HepG2 (cell line): Measurements from ENCODE around the gene IGFLR1. TPM values are rescaled to one million over a fixed set of nuclear protein-coding genes. Genes with fewer than 3 reads are reported as not detected.

ENCODE experiments used
- AHR ChIP-seq: IDR thresholded peaks from 2 replicates; pipeline ENCODE4 v1.6.1; 2018; ENCODE audit warnings: missing genetic modification reagents, missing compliant biosample characterization
- BRCA1 ChIP-seq: sonication (generic); formaldehyde crosslinking; IDR thresholded peaks from 2 replicates; pipeline ENCODE4 v1.4.0; 2020; ENCODE audit warnings: missing genetic modification reagents
- FOXJ3 ChIP-seq: sonication (generic); formaldehyde crosslinking; IDR thresholded peaks from 2 replicates; pipeline ENCODE4 v1.4.0; 2020; ENCODE audit warnings: missing genetic modification reagents, mild to moderate bottlenecking, borderline replicate concordance
- FOXK1 ChIP-seq: sonication (generic); formaldehyde crosslinking; IDR thresholded peaks from 2 replicates; pipeline ENCODE4 v1.4.0; 2020; ENCODE audit warnings: low read depth, missing genetic modification reagents, borderline replicate concordance
- KDM2A ChIP-seq: sonication (generic); formaldehyde crosslinking; IDR thresholded peaks from 2 replicates; pipeline ENCODE4 v1.4.0; 2020; ENCODE audit warnings: low read depth, missing genetic modification reagents, borderline replicate concordance
- KDM5A ChIP-seq: fragments of 200-600 bp; sonication (generic); IDR thresholded peaks from 2 replicates; pipeline ENCODE4 v1.7.0; 2018; ENCODE audit warnings: antibody characterized with exemption, mild to moderate bottlenecking, low read length, borderline replicate concordance
- MAF1 ChIP-seq: sonication (generic); formaldehyde crosslinking; IDR thresholded peaks from 2 replicates; pipeline ENCODE4 v1.5.0; 2020; ENCODE audit warnings: missing genetic modification reagents, borderline replicate concordance
- MIER3 ChIP-seq: IDR thresholded peaks from 2 replicates; pipeline ENCODE4 v1.6.1; 2016; ENCODE audit warnings: missing compliant biosample characterization, borderline replicate concordance
- NBN ChIP-seq: fragments of 450-650 bp; conservative IDR thresholded peaks from 2 replicates; pipeline ENCODE4 v1.6.1; 2017
- RBFOX2 ChIP-seq: fragments of 200-400 bp; formaldehyde crosslinking; IDR thresholded peaks from 2 replicates; pipeline ENCODE4 v1.6.1; 2017; ENCODE audit warnings: low read depth, mild to moderate bottlenecking, low read length
- REPIN1 ChIP-seq: sonication (generic); formaldehyde crosslinking; IDR thresholded peaks from 2 replicates; pipeline ENCODE4 v1.8.0; 2022; ENCODE audit warnings: missing genetic modification reagents, low read depth, mild to moderate bottlenecking, borderline replicate concordance
- RXRB ChIP-seq: IDR thresholded peaks from 2 replicates; pipeline ENCODE4 v1.6.1; 2016; ENCODE audit warnings: borderline replicate concordance, missing genetic modification reagents, missing compliant biosample characterization
- SATB2 ChIP-seq: sonication (generic); formaldehyde crosslinking; IDR thresholded peaks from 2 replicates; pipeline ENCODE4 v1.5.0; 2020; ENCODE audit warnings: missing genetic modification reagents
- SMAD3 ChIP-seq: sonication (generic); formaldehyde crosslinking; IDR thresholded peaks from 2 replicates; pipeline ENCODE4 v1.4.0; 2020; ENCODE audit warnings: missing genetic modification reagents
- SOX5 ChIP-seq: IDR thresholded peaks from 2 replicates; pipeline ENCODE4 v1.6.1; 2016; ENCODE audit warnings: borderline replicate concordance
- ZNF24 ChIP-seq: fragments of 450-650 bp; IDR thresholded peaks from 2 replicates; pipeline ENCODE4 v1.6.1; 2017; ENCODE audit warnings: antibody characterized with exemption, mild to moderate bottlenecking
- ZNF354B ChIP-seq: sonication (generic); formaldehyde crosslinking; IDR thresholded peaks from 2 replicates; pipeline ENCODE4 v1.8.0; 2022; ENCODE audit warnings: mild to moderate bottlenecking, missing genetic modification reagents
- ZNF549 ChIP-seq: sonication (generic); formaldehyde crosslinking; IDR thresholded peaks from 2 replicates; pipeline ENCODE4 v1.5.0; 2020; ENCODE audit warnings: missing genetic modification reagents
- ZNF552 ChIP-seq: sonication (generic); formaldehyde crosslinking; IDR thresholded peaks from 2 replicates; pipeline ENCODE4 v1.9.0; 2022; ENCODE audit warnings: missing genetic modification reagents, mild to moderate bottlenecking, borderline replicate concordance
- ZNF747 ChIP-seq: sonication (generic); formaldehyde crosslinking; IDR thresholded peaks from 2 replicates; pipeline ENCODE4 v1.8.1; 2023; ENCODE audit warnings: missing genetic modification reagents, mild to moderate bottlenecking, borderline replicate concordance
- ZNF879 ChIP-seq: sonication (generic); formaldehyde crosslinking; IDR thresholded peaks from 2 replicates; pipeline ENCODE4 v1.8.1; 2023; ENCODE audit warnings: missing genetic modification reagents
- ZSCAN25 ChIP-seq: sonication (generic); formaldehyde crosslinking; IDR thresholded peaks from 2 replicates; pipeline ENCODE4 v1.8.0; 2022; ENCODE audit warnings: mild to moderate bottlenecking, missing genetic modification reagents
- polyA plus RNA-seq, 8 experiments: library from polyadenylated mRNA; depleted of rRNA in 3 of 8; stranded (reverse) in 7 of 8; unstranded in 1 of 8; fragments of >200 nt; fragmentation: Illumina TruSeq in 4 of 8; extraction: Trizol in 4 of 8; gene quantifications; 2 replicates each; pipeline versions ENCODE4 v1.2.1 to v1.2.3, GENCODE V29; 2011 to 2016; ENCODE audit warnings: low read depth in 4 of 8, missing spikeins in 1 of 8, mixed read lengths in 1 of 8; ENCODE audit not compliant: insufficient read depth in 1 of 8
- total RNA-seq, 5 experiments: library from RNA; depleted of rRNA; stranded (reverse); fragments of >200 nt; fragmentation: Illumina TruSeq; extraction: Trizol; gene quantifications; 2 replicates each; pipeline ENCODE4 v1.2.3, GENCODE V29; 2016; ENCODE audit warnings: low read depth in 1 of 5
- TF ChIP-seq, protein P1 (sequence below): sonication (generic); formaldehyde crosslinking; IDR thresholded peaks from 2 replicates; pipeline ENCODE4 v1.4.0; 2020; ENCODE audit warnings: missing genetic modification reagents, borderline replicate concordance
- TF ChIP-seq, protein P2 (sequence below): sonication (generic); formaldehyde crosslinking; conservative IDR thresholded peaks from 2 replicates; pipeline ENCODE4 v1.4.0; 2020; ENCODE audit warnings: missing genetic modification reagents
- TF ChIP-seq, protein P3 (sequence below): sonication (generic); formaldehyde crosslinking; IDR thresholded peaks from 2 replicates; pipeline ENCODE4 v1.5.1; 2020; ENCODE audit warnings: missing genetic modification reagents, mild to moderate bottlenecking, borderline replicate concordance
- TF ChIP-seq, protein P4 (sequence below): sonication (generic); formaldehyde crosslinking; IDR thresholded peaks from 2 replicates; pipeline ENCODE4 v1.4.0; 2020; ENCODE audit warnings: mild to moderate bottlenecking, low read depth, missing genetic modification reagents

Gene IGFLR1
- total and polyA plus RNA-seq, 2 of the 13 experiments (the other 11 are each of a cell fraction or from before 2014, with no cell fraction given) = 5.4 to 8.9 TPM

DNA sequence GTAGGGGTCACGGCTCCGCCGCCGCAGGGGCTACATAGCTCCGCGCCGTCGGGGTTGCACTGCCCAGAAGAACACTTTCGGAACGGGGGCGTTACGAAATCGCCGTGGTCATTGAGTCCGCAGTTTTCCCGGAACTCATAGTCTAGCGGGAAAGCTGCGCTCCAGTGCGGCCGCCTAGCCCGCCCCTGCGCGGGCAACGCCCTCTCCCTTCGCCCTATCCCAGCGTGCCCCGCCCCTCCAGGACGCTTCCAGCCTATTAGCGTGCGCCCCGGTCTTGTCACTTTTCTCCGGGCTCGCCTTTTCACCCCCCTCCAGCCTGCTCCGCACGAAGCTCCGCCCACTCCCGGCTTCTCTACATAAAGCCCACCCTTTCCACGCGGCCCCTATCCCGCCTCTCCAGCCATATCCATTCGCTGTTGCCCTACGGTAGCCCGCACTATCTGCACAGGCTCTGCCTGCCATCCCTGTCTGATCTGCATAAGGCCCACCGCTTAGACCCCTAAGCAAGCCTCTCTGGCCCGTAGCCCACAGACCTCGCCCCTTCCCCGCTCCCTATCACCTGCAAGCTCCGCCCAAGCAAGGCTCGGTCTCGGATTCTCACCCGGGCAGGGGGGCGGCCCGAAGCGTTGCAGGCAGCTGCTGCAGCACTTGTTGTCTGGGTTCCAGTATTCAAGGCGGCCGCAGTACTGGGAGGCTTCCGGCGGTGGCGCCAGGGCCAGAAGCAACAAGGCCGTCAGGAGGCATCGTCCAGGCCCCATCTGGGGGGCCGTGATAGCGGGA is 1.6 kb downstream of the IGFLR1 start (continued):
- TF ChIP-seq, protein P1, sequence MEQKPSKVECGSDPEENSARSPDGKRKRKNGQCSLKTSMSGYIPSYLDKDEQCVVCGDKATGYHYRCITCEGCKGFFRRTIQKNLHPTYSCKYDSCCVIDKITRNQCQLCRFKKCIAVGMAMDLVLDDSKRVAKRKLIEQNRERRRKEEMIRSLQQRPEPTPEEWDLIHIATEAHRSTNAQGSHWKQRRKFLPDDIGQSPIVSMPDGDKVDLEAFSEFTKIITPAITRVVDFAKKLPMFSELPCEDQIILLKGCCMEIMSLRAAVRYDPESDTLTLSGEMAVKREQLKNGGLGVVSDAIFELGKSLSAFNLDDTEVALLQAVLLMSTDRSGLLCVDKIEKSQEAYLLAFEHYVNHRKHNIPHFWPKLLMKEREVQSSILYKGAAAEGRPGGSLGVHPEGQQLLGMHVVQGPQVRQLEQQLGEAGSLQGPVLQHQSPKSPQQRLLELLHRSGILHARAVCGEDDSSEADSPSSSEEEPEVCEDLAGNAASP (CRISPR knock-in tag) = no peak
- TF ChIP-seq AHR (peak; percentile 25; the same call in 1 of the 2 replicates), RXRB (CRISPR knock-in tag) (peak; percentile 45), FOXJ3 (CRISPR knock-in tag) (0 out of 2 replicates have a peak, but pooled peaks have one; percentile 35), NBN (no peak), ZNF354B (no peak), SATB2 (CRISPR knock-in tag) (0 out of 2 replicates have a peak, but pooled peaks have one; percentile 67), ZNF549 (CRISPR knock-in tag) (no peak), MIER3 (CRISPR knock-in tag) (peak; percentile 17; the same call in 1 of the 2 replicates), ZNF747 (CRISPR knock-in tag) (0 out of 2 replicates have a peak, but pooled peaks have one; percentile 42), FOXK1 (CRISPR knock-in tag) (peak; percentile 46; the same call in 1 of the 2 replicates), ZNF552 (CRISPR knock-in tag) (no peak), BRCA1 (CRISPR knock-in tag) (no peak), ZSCAN25 (CRISPR knock-in tag) (peak; percentile 89), KDM5A (peak; percentile 57; the same call in 1 of the 2 replicates), ZNF879 (no peak), ZNF24 (no peak), KDM2A (CRISPR knock-in tag) (peak; percentile 73), MAF1 (CRISPR knock-in tag) (no peak), RBFOX2 (peak; percentile 79), SMAD3 (no peak), SOX5 (CRISPR knock-in tag) (no peak; the same call in 1 of the 2 replicates), REPIN1 (CRISPR knock-in tag) (peak; percentile 15; the same call in 1 of the 2 replicates)
- TF ChIP-seq, protein P2, sequence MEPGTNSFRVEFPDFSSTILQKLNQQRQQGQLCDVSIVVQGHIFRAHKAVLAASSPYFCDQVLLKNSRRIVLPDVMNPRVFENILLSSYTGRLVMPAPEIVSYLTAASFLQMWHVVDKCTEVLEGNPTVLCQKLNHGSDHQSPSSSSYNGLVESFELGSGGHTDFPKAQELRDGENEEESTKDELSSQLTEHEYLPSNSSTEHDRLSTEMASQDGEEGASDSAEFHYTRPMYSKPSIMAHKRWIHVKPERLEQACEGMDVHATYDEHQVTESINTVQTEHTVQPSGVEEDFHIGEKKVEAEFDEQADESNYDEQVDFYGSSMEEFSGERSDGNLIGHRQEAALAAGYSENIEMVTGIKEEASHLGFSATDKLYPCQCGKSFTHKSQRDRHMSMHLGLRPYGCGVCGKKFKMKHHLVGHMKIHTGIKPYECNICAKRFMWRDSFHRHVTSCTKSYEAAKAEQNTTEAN (CRISPR knock-in tag) = no peak
- TF ChIP-seq, protein P3, sequence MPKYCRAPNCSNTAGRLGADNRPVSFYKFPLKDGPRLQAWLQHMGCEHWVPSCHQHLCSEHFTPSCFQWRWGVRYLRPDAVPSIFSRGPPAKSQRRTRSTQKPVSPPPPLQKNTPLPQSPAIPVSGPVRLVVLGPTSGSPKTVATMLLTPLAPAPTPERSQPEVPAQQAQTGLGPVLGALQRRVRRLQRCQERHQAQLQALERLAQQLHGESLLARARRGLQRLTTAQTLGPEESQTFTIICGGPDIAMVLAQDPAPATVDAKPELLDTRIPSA (CRISPR knock-in tag) = no peak
- TF ChIP-seq, protein P4, sequence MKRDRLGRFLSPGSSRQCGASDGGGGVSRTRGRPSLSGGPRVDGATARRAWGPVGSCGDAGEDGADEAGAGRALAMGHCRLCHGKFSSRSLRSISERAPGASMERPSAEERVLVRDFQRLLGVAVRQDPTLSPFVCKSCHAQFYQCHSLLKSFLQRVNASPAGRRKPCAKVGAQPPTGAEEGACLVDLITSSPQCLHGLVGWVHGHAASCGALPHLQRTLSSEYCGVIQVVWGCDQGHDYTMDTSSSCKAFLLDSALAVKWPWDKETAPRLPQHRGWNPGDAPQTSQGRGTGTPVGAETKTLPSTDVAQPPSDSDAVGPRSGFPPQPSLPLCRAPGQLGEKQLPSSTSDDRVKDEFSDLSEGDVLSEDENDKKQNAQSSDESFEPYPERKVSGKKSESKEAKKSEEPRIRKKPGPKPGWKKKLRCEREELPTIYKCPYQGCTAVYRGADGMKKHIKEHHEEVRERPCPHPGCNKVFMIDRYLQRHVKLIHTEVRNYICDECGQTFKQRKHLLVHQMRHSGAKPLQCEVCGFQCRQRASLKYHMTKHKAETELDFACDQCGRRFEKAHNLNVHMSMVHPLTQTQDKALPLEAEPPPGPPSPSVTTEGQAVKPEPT (CRISPR knock-in tag) = no peak
